GM21529 (cell line): ENCODE results near the gene S100A12.
"Not testable (repeated sequence)": the region's sequence is repeated elsewhere in the genome, so short reads cannot be mapped to it uniquely, and the experiment has no call there.

Experiments
- ATAC-seq: cut with Tn5 transposase; IDR thresholded peaks from one replicate; pipeline ENCODE4 v1.9.1; 2021; ENCODE audit not compliant: unreplicated experiment

The S100A12 gene

GRCh38 chr1:153353226-153353947, 22.0 kb downstream of the S100A12 start:
- no peak for ATAC-seq

GRCh38 chr1:153352523-153352922, 22.9 kb downstream of the S100A12 start:
- ATAC-seq, result no peak

DNA sequence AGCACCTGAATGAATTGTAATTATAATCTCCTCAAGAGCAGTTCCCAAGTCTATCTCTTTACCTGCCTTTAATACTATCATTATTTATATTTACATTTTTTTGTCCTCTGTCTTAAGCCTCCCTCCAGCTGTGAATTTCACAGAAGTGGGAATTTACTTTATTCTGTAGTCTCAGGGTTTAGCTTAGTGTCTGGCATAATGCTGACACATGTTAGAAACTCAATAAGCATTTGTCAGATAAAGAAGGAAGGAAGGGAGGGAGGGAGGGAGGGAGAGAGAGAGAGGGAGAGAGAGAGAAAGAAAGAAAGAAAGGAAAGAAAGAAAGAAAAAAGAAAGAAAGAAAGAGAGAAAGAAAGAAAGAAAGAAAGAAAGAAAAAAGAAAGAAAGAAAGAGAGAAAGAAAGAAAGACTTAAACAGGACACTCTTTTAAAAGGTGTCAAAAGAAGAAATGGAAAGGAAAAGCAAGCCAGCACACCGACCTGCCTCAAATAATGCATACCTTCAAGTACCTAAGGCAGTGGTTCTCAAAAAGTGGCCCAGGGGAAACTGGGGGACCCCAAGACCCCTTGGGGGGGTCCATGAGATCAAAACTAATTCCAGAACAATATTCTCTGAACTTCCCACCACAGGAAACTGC, 25.0 kb downstream of the S100A12 start:
- no peak for ATAC-seq

- no peak for ATAC-seq
Observed at GRCh38 chr1:153349363-153350320, 25.8 kb downstream of the S100A12 start.

- ATAC-seq, result no peak
Observed at GRCh38 chr1:153348511-153349362, 26.7 kb downstream of the S100A12 start, which contains the start of gene PGLYRP4. Gene PGLYRP4, minus strand, starts transcription at chr1:153348841. Its CDS starts 909 bp downstream, at chr1:153347932.

DNA sequence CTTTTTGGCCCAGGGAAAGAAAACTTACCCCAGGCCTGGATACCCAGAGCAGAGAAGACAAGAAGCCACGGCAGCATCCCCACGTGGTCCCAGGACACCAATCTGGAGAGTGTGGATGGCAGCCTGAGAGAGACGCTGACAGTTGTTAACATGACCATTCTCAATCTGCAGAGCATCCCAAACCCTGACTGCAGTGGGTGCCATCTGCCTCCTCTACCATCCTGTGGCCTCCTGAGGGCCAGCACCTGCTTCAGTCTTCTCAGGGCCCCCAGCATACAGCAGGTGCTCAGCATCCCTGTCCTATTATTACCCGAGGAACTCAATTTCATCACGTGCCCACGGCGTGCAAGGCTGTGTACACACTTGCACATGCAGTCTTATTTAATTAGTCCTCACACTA, 27.6 kb downstream of the S100A12 start:
- no peak for ATAC-seq

DNA sequence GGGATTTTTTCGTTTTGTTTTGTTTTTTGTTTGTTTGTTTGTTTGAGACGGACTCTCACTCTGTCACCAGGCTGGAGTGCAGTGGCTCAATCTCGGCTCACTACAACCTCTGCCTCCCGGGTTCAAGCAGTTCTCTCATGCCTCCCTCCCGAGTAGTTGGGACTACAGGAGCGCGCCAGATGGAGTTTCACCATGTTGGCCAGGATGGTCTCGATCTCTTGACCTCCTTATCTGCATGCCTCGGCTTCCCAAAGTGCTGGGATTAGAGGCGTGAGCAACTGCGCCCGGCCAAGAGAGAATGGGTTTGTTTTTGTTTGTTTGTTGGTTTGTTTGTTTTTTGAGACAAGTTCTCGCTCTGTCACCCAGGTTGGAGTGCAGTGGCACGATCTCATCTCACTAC, 28.4 kb downstream of the S100A12 start:
- not testable (repeated sequence) for ATAC-seq

DNA sequence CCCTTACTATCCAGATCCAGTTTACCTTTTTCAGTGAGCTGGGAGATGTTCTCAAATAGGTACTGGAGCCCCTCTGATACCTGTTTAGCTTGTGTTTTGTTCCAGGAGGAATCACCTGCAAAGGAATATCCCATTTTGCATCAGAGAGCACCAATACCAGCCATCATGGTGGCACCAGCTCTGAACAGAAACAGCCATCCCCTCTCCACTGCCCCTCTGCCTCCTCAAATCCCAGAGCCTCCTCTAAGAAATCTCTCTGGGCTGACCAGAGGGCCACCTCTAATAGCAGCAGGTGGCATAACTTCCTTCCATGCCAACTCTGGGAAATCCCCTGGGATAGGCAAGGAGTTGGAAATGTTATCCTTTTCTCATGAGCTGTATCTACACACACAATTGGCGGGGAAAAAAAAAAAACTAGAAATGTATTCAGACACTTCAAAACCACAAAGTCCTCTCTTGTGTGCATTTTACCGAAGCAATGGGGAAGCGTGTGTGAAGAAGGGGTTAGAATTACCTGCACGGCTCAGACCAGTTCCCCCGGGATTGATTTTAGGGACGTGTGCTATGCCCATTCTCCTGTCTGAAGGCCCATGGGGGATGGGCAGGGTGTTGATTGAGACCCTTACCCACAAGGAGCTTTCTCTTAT, 29.2 kb downstream of the S100A12 start:
- ATAC-seq, result no peak

DNA sequence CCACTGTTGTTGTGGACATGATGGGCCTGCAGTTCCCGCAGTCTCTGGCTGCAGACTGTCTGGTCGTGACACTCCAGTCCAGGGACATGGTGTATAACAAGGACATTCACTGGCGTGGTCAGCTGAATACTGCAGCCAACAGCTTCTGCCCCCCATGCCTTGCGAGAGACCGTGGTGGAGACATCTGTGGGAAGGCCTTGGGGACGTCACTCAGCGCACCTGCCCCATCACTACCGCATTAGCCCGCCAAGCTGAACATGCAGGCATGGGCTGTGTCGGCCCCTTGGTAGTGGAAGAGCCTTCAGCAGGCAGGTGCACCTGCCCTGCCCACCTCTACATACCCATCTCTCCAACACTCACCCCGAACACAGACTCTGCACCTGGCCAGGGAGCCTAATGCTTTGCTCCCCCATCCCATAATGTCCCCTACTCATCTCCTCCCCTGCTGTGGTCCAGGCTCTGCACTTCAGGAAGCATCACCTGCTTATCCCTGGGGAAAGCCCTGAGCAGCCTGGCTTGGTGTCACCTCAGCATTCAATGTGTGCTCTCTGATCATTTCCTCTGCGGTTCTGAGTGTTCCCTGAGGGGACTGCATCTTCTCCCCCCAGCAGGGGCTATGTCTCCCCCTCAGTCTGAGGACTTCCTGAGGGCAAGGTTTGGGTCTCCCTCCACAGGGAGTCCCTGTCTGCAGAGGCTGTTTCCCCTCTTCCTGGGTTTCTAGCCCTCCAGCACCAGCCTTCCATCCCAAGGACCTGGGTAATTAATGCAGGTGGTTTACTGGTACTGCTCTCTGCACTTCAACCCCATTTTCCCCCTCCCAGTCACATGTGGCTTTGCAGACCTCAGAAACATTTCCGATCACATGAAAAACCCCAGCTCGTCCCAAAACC, 30.0 kb downstream of the S100A12 start:
- no peak for ATAC-seq

GRCh38 chr1:153344718-153345025, 30.7 kb downstream of the S100A12 start:
- no peak for ATAC-seq

GRCh38 chr1:153343811-153344717, 31.4 kb downstream of the S100A12 start:
- no peak for ATAC-seq

- ATAC-seq, result no peak
Observed at GRCh38 chr1:153343040-153343681, 32.3 kb downstream of the S100A12 start.

GRCh38 chr1:153342178-153342577, 33.2 kb downstream of the S100A12 start:
- no peak for ATAC-seq

GRCh38 chr1:153341431-153341934, 33.9 kb downstream of the S100A12 start:
- ATAC-seq, result no peak

- ATAC-seq, result no peak
Observed at GRCh38 chr1:153340356-153340755, 35.1 kb downstream of the S100A12 start.

- no peak for ATAC-seq
Observed at GRCh38 chr1:153339802-153340201, 35.6 kb downstream of the S100A12 start.
